A673 (cell line): ENCODE measurements around the gene YBX2. TPM values are rescaled to one million over a fixed set of nuclear protein-coding genes. Genes with fewer than 3 reads are reported as not detected.

Experiments used
- BruUV-seq: library from RNA; stranded (reverse); fragments of 400-500 nt; replicated peaks from 2 replicates; lab custom pipeline; 2021; lab: Mats Ljungman, UMichigan
- CTCF ChIA-PET: fragments of 300-600 bp; sonication (Branson Sonifier 250); formaldehyde crosslinking; loops from one replicate; lab custom pipeline; 2022; ENCODE audit warnings: antibody characterized with exemption; lab: Charles Lee
- POLR2A ChIA-PET: fragments of 300-600 bp; sonication (Branson Sonifier 250); formaldehyde crosslinking; loops from one replicate; lab custom pipeline; 2022; ENCODE audit warnings: antibody characterized with exemption; ENCODE audit not compliant: low non-redundant PET; lab: Charles Lee
- DNase-seq: peaks from one replicate; pipeline ENCODE4 v3.0.0-alpha.2; 2015; ENCODE audit warnings: low spot score
- H3K27ac ChIP-seq: fragments of 200-600 bp; sonication (generic); 2 replicates; pipeline ENCODE4 v1.5.1; 2016; ENCODE audit warnings: mixed run types, low read depth, mild to moderate bottlenecking, mixed read lengths, antibody characterized with exemption, low read length; ENCODE audit not compliant: poor library complexity, severe bottlenecking
- H3K27me3 ChIP-seq: fragments of 200-600 bp; sonication (generic); replicated peaks from 2 replicates; pipeline ENCODE4 v1.6.1; 2017; ENCODE audit warnings: mixed run types, low read depth, mild to moderate bottlenecking, mixed read lengths, antibody characterized with exemption, low read length; ENCODE audit not compliant: insufficient read depth, poor library complexity
- H3K36me3 ChIP-seq: fragments of 200-600 bp; sonication (generic); 2 replicates; pipeline ENCODE4 v1.6.1; 2016; ENCODE audit warnings: mixed run types, mild to moderate bottlenecking, mixed read lengths, antibody characterized with exemption, low read length; ENCODE audit not compliant: insufficient read depth, poor library complexity, severe bottlenecking
- H3K4me1 ChIP-seq: fragments of 200-600 bp; sonication (generic); 2 replicates; pipeline ENCODE4 v1.6.1; 2017; ENCODE audit warnings: mixed run types, mild to moderate bottlenecking, mixed read lengths, antibody characterized with exemption, low read length; ENCODE audit not compliant: insufficient read depth, poor library complexity, severe bottlenecking
- H3K4me3 ChIP-seq: fragments of 200-600 bp; sonication (generic); 2 replicates; pipeline ENCODE4 v1.5.1; 2016; ENCODE audit warnings: low read depth, mixed run types, mild to moderate bottlenecking, mixed read lengths, low read length; ENCODE audit not compliant: poor library complexity, severe bottlenecking
- H3K9me3 ChIP-seq: fragments of 200-600 bp; sonication (generic); 2 replicates; pipeline ENCODE4 v1.6.1; 2016; ENCODE audit warnings: mixed run types, low read depth, mild to moderate bottlenecking, mixed read lengths, antibody characterized with exemption, low read length; ENCODE audit not compliant: poor library complexity, severe bottlenecking
- EZH2 ChIP-seq: fragments of 200-600 bp; sonication (generic); IDR thresholded peaks from 2 replicates; pipeline ENCODE4 v1.6.1; 2017; ENCODE audit warnings: borderline replicate concordance, low read depth, mild to moderate bottlenecking, mixed read lengths, antibody characterized with exemption, low read length; ENCODE audit not compliant: poor library complexity, severe bottlenecking
- intact Hi-C: fragments of 100-400 bp; cut with micrococcal nuclease; formaldehyde crosslinking; loops from one replicate; pipeline ENCODE4 v1.10.0; 2022; ENCODE audit not compliant: unreplicated experiment
- total RNA-seq: library from RNA; stranded (reverse); gene quantifications from 2 replicates; pipeline ENCODE4 v1.2.3, GENCODE V29; 2021
- TF ChIP-seq, protein P1 (sequence below): fragments of 300-800, 200-600 bp; sonication (generic); conservative IDR thresholded peaks from 2 replicates; pipeline ENCODE4 v1.5.1; 2017; ENCODE audit warnings: low read depth, mild to moderate bottlenecking, antibody characterized with exemption, low read length, moderate library complexity, mixed read lengths

The YBX2 gene
- total RNA-seq, 1 experiment from 2014 or later = 0.77 TPM

DNA sequence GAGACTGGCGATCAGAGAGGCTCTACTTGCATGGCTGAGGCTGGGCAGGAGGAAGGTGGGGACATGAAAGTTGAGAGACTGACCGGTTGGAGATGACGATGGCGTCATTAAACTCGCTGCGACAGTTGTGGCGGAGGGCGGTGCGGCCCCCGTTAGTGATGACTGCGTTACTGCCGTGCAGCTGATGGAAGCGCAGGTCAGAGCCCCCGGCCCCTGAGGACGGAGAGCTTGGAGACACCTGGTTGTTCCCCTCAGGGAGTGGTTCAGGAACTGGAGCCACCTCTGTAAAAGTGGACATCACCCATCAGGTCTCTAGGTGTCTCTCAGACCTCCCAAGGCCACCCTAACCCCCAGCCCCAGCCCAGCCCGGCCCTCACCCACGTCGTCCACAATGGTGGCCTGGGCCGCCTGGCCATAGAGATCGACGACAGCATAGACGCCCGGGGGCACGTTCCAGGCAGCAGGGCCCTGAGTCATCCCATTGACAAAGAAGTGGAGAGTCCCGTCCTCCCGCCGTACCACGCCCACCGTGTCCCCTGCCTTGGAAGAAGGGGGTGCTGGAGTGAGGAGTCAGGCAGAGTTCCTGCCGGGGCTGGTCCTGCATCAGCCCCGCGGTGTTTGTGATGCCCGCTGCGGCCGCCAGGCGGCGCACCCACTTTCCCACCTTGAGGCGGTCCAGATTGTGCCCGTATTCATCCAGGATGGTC is 29.4 kb upstream of the YBX2 start:
- H3K27me3 ChIP-seq = no peaks in the 10 kb centered on the region

GRCh38 chr17:7322520-7323194 is 28.2 kb upstream of the YBX2 start:
- BruUV-seq = no TSS peak
- Histone ChIP-seq H3K27ac (no peak overlapping the region), H3K36me3 (peaks cover 66% of the 10 kb centered on the region), H3K9me3 (no peaks in the 10 kb centered on the region), H3K4me3 (no peak overlapping the region), H3K27me3 (no peaks in the 10 kb centered on the region), H3K4me1 (peaks cover 5% of the 10 kb centered on the region)
- CTCF ChIA-PET = no interaction called here
- DNase-seq = no peak
- TF ChIP-seq, protein P1, sequence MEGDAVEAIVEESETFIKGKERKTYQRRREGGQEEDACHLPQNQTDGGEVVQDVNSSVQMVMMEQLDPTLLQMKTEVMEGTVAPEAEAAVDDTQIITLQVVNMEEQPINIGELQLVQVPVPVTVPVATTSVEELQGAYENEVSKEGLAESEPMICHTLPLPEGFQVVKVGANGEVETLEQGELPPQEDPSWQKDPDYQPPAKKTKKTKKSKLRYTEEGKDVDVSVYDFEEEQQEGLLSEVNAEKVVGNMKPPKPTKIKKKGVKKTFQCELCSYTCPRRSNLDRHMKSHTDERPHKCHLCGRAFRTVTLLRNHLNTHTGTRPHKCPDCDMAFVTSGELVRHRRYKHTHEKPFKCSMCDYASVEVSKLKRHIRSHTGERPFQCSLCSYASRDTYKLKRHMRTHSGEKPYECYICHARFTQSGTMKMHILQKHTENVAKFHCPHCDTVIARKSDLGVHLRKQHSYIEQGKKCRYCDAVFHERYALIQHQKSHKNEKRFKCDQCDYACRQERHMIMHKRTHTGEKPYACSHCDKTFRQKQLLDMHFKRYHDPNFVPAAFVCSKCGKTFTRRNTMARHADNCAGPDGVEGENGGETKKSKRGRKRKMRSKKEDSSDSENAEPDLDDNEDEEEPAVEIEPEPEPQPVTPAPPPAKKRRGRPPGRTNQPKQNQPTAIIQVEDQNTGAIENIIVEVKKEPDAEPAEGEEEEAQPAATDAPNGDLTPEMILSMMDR = no peak
- no peak for TF ChIP-seq EZH2
- intact Hi-C loops = no loop called here
- POLR2A ChIA-PET = no interaction called here

More for the DNA sequence above, 29.4 kb upstream of the YBX2 start:
- Histone ChIP-seq H3K4me3 (no peak overlapping the region), H3K27ac (no peak overlapping the region), H3K36me3 (peaks cover 55% of the 10 kb centered on the region), H3K9me3 (no peaks in the 10 kb centered on the region), H3K4me1 (peaks cover 13% of the 10 kb centered on the region)
- ChIA-PET POLR2A (no interaction called here), CTCF (no interaction called here)
- intact Hi-C loops = no loop called here
- no peak for TF ChIP-seq EZH2
- TF ChIP-seq, protein P1 = peak; percentile 95
- peak; percentile 62 for DNase-seq
- BruUV-seq = no TSS peak

DNA sequence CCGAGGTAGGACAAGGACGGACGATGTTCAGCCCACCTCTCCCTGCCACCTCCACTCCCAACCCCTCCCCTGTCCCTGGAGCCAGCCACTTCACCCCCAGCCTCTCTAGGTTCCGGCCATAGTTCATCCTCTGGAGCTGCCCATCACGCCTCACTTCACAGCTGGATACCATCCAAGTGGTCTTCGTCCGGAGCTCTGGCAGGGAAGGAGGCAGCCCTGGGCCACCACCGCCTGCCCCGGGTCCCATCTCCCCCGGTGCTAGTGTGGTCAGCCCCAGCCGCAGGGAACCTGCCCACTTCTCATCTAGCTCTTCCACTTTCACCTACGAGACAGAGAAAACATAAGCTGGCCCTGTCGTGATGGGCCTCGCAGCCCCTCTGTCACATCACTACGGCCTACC is 27.0 kb upstream of the YBX2 start:
- Histone ChIP-seq H3K4me3 (no peak overlapping the region), H3K27ac (no peak overlapping the region), H3K27me3 (no peaks in the 10 kb centered on the region), H3K36me3 (peaks cover 70% of the 10 kb centered on the region), H3K4me1 (no peaks in the 10 kb centered on the region), H3K9me3 (no peaks in the 10 kb centered on the region)
- no peak for DNase-seq
- BruUV-seq = no TSS peak
- ChIA-PET CTCF (no interaction called here), POLR2A (no interaction called here)
- intact Hi-C loops = no loop called here
- TF ChIP-seq, protein P1 = no peak
- TF ChIP-seq EZH2 = no peak
